Measurements from ENCODE around the gene FAM131B.
"Not testable (repeated sequence)": the region's sequence is repeated elsewhere in the genome, so short reads cannot be mapped to it uniquely, and the experiment has no call there.

FAM131B gene

GRCh38 chr7:143362131-143363015 is at the start of gene FAM131B:
TSS of gene FAM131B (minus strand) at chr7:143362713. CDS start at chr7:143362603, 110 bp downstream.
- no peak for DNase-seq (ENCODE audit: low read depth)

- no peak for DNase-seq (ENCODE audit: low read depth)
Observed at GRCh38 chr7:143411976-143412708, 49.6 kb upstream of the FAM131B start.

GRCh38 chr7:143410521-143411004 is 48.0 kb upstream of the FAM131B start:
- DNase-seq (ENCODE audit: low read depth): no peak

- no peak for DNase-seq (ENCODE audit: low read depth)
Observed at GRCh38 chr7:143408686-143409561, 46.4 kb upstream of the FAM131B start, which contains the start of gene EPHA1. TSS of gene EPHA1 (minus strand) at chr7:143408856. CDS start at chr7:143408805, 51 bp downstream.

- DNase-seq (ENCODE audit: low read depth): no peak
Observed at GRCh38 chr7:143408252-143408685, 45.8 kb upstream of the FAM131B start.

- DNase-seq (ENCODE audit: low read depth): no peak
Observed at GRCh38 chr7:143407287-143408251, 45.1 kb upstream of the FAM131B start.

GRCh38 chr7:143406002-143406357 is 43.5 kb upstream of the FAM131B start:
- no peak for DNase-seq (ENCODE audit: low read depth)

GRCh38 chr7:143405173-143406001 is 42.9 kb upstream of the FAM131B start:
- no peak for DNase-seq (ENCODE audit: low read depth)

GRCh38 chr7:143402233-143402632 is 39.7 kb upstream of the FAM131B start:
- not testable (repeated sequence) for DNase-seq (ENCODE audit: low read depth)

- DNase-seq (ENCODE audit: low read depth): no peak
Observed at GRCh38 chr7:143401265-143401664, 38.8 kb upstream of the FAM131B start.

- no peak for DNase-seq (ENCODE audit: low read depth)
Observed at GRCh38 chr7:143399642-143400041, 37.1 kb upstream of the FAM131B start.

GRCh38 chr7:143399151-143399550 is 36.6 kb upstream of the FAM131B start:
- no peak for DNase-seq (ENCODE audit: low read depth)

- DNase-seq (ENCODE audit: low read depth): no peak
Observed at GRCh38 chr7:143398616-143399015, 36.1 kb upstream of the FAM131B start.

- no peak for DNase-seq (ENCODE audit: low read depth)
Observed at GRCh38 chr7:143397710-143398530, 35.4 kb upstream of the FAM131B start.

GRCh38 chr7:143396625-143397556 is 34.4 kb upstream of the FAM131B start:
- no peak for DNase-seq (ENCODE audit: low read depth)

- no peak for DNase-seq (ENCODE audit: low read depth)
Observed at GRCh38 chr7:143396182-143396581, 33.7 kb upstream of the FAM131B start.

All from HS-5 (cell line).